HG03457 (cell line): Measurements from ENCODE around the gene PHYKPL.
"Not testable (repeated sequence)": the region's sequence is repeated elsewhere in the genome, so short reads cannot be mapped to it uniquely, and the experiment has no call there.

Experiments
- ATAC-seq: cut with Tn5 transposase; IDR thresholded peaks from one replicate; pipeline ENCODE4 v1.9.1; 2021; ENCODE audit warnings: moderate number of reproducible peaks; ENCODE audit not compliant: unreplicated experiment

Gene PHYKPL

GRCh38 chr5:178240341-178240741, 7.7 kb upstream of the PHYKPL start:
- no peak for ATAC-seq

DNA sequence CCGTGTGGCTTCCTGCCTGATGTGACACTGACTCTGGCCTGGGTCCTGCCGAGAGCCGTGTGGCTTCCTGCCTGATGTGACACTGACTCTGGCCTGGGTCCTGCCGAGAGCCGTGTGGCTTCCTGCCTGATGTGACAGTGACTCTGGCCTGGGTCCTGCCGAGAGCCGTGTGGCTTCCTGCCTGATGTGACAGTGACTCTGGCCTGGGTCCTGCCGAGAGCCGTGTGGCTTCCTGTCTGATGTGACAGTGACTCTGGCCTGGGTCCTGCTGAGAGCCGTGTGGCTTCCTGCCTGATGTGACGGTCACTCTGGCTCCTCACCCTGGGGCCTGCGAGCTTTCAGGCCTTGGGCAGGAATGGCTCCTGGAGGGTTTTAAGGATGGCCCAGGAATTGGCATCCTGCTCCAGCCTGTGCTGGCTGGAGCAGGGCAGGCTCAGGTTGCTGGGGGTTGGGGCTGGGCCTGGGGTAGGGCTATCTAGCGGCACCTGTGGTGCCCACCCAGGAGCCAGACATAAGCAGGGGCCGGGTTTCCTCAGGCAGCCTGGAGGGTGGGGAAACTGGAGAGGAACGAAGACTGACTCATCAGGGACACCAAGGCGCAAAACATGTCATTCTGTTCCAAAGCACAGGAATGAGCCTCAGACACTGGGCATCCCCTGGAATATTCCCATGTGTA, 7.2 kb upstream of the PHYKPL start:
- not testable (repeated sequence) for ATAC-seq

- no peak for ATAC-seq
Measured at GRCh38 chr5:178238711-178239592, 6.3 kb upstream of the PHYKPL start.

GRCh38 chr5:178238313-178238635, 5.7 kb upstream of the PHYKPL start:
- no peak for ATAC-seq

DNA sequence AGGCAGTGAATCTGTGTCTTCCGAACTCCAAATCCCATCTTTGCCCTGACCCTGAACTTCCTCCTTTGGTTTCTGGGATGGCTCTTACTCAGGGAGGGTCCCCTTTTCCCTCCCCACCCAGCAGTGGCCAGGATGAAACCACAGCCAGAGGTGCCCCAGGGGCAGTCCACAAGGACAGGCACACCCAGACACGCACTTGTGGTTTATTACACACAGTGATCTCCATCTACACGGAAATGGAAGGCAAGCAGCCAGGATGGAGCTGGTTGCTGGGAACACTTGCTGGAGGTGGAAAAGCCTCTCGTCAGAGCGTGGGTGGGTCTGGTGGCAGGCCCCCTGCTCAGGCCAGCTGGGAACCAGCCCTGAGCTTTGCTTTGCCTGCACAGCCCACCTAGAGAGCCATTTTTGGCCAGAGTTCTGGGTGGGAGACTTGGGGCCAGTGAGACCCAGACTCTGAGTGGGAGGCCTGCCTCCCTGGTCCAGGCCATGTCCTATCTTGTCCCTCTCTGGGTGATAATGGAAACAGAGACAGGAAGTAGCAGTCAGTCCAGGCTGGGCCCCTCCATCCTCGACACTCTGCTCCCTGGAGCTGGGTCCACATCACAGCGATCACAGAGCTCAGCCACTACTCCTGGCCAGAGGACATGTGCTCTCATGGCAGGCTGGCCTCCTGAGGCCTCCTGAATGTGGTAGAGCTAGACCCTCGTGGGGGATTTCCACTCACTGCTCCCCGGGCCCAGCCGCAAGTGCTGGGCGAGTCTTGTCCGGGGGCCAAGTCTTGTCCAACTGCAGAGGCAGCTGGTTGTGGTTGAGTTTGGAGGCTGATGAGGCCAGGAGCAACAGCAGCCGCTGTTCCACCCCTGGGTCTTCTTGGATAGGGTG, 5.1 kb upstream of the PHYKPL start:
- ATAC-seq = no peak

DNA sequence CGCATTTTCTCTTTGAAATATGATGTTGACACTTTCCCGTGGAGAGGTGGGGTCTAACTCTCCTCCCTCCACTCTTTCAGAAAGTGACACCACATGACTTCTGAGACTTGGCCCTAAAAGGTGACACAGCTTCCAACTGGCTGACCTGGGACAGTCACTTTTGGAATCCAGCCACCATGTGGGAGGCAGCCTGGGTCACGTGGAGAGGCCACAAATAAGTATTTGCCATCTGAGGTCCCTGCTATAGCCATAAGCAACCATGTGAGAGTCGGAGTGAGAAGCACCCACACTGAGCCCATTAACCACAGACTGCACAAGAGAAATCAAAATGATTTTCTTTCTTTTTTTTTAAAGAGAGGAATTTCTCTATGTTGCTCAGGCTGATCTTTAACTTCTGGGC, 4.1 kb upstream of the PHYKPL start:
- ATAC-seq = no peak

GRCh38 chr5:178236126-178236525, 3.5 kb upstream of the PHYKPL start:
- ATAC-seq = no peak

GRCh38 chr5:178235588-178235974, 3.0 kb upstream of the PHYKPL start:
- ATAC-seq = no peak

GRCh38 chr5:178234750-178235587, 2.4 kb upstream of the PHYKPL start:
- no peak for ATAC-seq

DNA sequence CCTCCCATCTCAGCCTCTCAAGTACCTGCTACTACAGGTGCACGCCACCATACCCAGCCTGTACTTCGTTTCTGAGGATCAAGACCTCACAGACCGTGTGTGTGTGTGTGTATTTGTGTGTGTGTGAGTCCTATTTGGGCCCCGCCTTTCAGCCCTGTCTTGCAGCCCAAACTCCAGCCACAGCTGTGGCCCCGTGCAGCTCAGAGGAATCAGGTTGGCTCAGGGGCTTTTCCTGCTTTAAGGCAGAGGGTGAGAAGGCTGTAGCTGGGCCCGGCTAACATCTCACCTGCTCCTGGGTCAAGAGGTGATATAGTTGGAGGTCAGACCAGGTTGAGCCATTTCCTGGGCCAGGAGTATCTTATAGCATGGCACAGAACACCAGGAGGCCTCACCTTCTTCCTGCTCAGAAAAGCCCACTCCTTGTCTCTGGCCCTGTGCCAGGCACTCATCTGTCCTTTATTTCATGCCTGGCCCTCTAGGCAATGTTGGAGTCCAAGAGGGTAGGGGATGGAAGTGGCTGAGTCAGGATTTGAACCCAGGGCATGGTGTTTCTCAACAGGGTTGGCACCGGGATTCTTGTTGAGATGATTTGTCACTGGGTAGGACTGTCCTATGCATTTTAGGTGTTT, 1.6 kb upstream of the PHYKPL start:
- ATAC-seq = no peak

DNA sequence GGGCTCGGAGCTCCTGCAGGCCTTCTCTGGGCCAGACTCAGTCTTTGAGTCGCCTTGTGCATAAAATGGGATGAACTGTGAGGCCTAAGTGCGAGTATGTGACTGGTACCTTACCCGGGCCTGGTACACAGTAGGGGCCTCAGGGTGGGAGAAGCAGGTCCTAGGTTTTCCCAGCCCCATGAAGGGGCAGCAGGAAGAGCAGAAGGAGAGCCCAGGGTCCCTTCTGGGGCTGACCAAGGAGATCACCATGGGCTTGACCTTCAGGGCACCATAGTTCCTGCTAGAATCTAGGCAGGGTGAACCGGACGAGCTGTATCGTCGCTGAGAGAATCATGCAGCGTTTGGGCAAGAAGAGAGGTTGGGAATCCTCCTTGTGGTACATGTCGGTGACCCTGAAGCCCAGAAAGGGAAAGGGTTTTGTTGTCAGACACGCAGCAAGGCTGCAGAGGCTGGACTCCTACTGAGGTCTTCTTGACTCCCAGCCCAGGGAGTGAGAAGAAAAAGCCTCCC, 373 bp upstream of the PHYKPL start:
- peak; percentile 7 for ATAC-seq

GRCh38 chr5:178231539-178232123, 971 bp downstream of the PHYKPL start:
- ATAC-seq = no peak

DNA sequence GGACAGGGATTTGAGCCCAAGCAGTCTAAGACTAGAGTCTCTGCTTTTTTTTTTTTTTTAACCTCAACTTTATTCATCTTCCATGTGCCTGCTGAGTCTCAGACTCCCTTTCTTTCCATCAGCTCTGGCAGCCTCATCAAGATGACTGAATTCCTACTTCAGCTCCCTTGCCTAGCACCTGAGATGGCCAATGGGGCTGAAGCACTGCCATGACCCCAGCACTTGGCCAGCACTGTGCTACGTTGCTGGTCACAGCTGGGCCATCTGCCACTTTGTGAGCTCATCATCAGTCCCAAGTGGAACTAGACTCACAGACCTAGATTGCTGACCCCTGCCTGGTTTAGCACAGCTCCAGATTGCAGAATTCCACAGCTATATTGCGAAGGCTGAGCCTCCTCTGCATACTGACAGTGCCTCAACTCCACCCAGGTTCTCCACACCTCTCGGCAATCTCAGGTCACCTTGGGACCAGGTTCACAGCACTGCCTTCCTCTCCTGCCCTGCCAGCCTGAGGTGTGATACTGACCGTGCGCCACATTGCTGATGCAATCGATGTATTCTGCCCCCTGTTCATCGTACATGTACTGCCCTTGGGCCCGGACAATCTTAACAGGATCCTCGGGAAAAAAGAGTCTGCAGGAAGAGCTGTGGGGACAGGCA, 1.6 kb downstream of the PHYKPL start:
- no peak for ATAC-seq

GRCh38 chr5:178229861-178230260, 2.7 kb downstream of the PHYKPL start:
- ATAC-seq = no peak

GRCh38 chr5:178229111-178229510, 3.5 kb downstream of the PHYKPL start:
- ATAC-seq = not testable (repeated sequence)

DNA sequence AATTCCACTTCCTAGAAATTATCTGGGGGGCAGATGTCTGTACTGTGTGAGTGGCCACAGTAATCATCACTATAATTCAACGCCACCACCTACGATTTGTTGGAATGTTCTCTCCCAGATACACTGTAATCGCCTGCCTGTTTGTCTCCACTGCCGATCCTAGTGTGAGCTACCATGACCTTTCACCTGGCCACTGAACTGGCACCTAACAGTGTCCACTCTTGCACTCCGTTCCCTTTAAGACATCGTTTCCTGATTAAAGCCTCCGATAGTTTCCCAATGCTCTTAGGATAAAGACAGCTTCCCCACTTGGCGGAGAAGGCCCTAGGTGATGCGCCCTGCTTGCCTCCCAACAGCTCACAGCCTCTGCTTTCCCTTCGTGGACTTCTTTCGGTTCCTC, 4.0 kb downstream of the PHYKPL start:
- ATAC-seq = no peak

GRCh38 chr5:178227929-178228328, 4.7 kb downstream of the PHYKPL start:
- ATAC-seq = no peak

DNA sequence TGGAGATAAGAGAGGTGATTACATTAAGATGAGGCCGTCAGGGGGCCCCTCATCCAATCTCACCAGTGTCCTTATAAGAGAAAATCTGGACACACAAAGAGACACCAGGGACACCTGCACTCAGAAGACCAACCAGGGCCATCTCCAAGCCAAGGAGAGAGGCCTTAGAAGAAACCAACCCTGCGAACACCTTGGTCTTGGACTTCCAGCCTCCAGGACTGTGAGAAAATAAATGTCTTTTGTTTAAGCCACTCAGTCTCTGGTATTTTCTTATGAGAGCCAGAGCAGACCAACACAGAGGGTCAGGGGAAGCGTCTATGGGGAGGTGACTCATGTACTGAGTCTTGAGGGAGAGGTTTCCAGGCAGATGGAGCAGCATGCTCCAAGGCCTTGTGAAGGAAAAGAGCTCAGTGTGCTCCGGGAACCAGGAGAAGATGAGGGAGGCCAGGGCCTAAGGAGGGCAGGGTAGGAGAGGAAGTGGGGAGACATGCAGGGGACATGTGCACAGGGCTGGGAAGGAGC, 5.4 kb downstream of the PHYKPL start:
- no peak for ATAC-seq

DNA sequence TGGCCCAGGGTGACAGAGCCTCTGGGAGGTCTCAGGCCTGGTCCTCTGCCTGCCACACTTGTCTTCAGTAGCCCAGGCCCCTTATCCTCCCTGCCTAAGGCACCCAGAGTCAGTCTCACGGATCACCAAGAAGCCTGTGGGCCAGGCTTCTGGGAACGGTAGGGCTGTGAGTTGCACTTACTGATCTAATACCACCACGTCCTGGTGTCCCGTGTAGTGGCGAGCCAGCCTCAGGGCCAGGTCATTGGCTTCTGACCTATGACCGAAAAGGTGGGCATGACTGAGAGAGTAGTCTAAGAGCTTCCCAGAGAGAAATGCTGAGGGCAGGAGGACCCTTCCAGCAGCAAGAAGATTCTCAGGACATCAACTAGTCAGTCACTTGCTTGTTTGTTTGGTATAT, 7.4 kb downstream of the PHYKPL start:
- no peak for ATAC-seq
